ENCODE results near the gene SNCAIP. TPM values are rescaled to one million over a fixed set of nuclear protein-coding genes. Genes with fewer than 3 reads are reported as not detected.

Gene SNCAIP
- total RNA-seq, 3 donors from 2014 or later (not counting 1 experiment from before 2014, with no cell fraction given) = 0.73 TPM; not detected in 2

DNA sequence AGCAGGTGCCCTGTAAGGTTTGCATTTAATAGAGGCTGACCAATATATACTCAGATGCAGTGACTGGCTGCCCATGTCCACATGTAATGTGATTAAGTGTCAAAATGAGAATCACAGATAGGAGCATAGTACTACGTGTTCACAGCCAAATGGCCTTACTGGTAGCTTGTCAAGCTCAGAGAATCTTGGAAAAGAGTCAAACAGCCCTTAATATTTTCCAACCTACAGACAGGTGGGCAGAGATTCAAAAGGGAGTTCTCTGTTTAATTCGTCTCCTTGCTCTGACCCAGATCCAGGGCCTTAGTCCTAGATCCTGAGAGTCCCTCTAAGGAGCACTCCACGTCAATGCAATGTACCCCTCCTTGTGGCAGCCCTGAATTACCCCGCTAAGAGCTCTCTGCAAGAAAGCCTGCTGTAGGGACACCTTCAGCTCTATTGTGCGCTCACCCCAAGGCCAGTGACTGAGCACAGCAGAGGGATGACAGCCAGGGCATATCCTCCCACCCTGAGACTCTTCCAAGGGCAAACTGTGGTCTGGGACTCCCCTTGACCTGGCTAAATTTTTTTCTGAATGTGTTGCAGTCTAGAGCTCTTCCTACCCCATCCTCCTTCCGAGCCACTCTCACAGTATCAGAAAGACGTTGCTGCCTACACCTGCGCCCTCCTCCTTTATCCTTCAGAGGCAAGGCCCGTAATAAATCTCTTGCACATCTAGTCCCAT is 159.2 kb downstream of the SNCAIP start:
- Histone ChIP-seq H3K4me1 (ENCODE audit: control insufficient read depth, insufficient read depth, low read length) (no peaks in the 10 kb centered on the region), H3K27ac (ENCODE audit: low read length) (no peak overlapping the region), H3K4me3 (ENCODE audit: low read length) (no peak overlapping the region), H3K9me3 (ENCODE audit: control insufficient read depth, insufficient read depth, low read length) (no peaks in the 10 kb centered on the region), H3K36me3 (ENCODE audit: control insufficient read depth, insufficient read depth, low read length) (no peaks in the 10 kb centered on the region), H3K27me3 (ENCODE audit: control insufficient read depth, insufficient read depth, low read length) (no peaks in the 10 kb centered on the region)
- intact Hi-C loops (cut with micrococcal nuclease) = no loop called here
- no peaks in the 10 kb centered on the region for H3K36me3 Mint-ChIP-seq
- DNase-seq (no peak), ATAC-seq (no peak)
- no peaks in the 10 kb centered on the region for H3K27me3 Mint-ChIP-seq (ENCODE audit: low read depth in 2 of 2)
- 87% methylated on average over 9 of the region's 9 CpGs for WGBS (ENCODE audit: insufficient coverage)
- no peak overlapping the region for H3K27ac Mint-ChIP-seq
- H3K4me3 Mint-ChIP-seq = no peak overlapping the region
- H3K9me3 Mint-ChIP-seq = peaks cover 2 to 5% of the 10 kb centered on the region in 2 donors
- TF ChIP-seq CTCF (IDR thresholded peaks at IDR 0.05) = no peak
- H3K4me1 Mint-ChIP-seq = no peaks in the 10 kb centered on the region

DNA sequence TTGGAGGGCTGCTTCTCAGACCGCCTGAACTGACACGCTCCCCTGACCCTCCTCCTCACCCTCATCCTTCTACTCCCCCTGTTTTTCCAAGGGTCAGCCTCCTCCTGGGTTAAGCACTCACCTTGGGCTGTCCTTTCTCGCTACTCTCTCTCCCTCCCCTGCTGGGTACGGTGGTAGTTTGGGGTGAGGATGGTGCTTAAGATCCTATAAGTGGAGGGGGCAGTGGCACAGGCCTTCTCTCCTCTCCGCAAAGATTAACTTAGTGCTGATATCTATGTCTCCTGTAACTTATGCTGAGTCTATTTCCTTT is 159.7 kb downstream of the SNCAIP start:
- no peaks in the 10 kb centered on the region for H3K36me3 ChIP-seq (ENCODE audit: control insufficient read depth, insufficient read depth, low read length)
- WGBS (ENCODE audit: insufficient coverage) = 92% methylated on average over 3 of the region's 5 CpGs
- H3K27ac ChIP-seq (ENCODE audit: low read length) = no peak overlapping the region
- Mint-ChIP-seq H3K36me3 (no peaks in the 10 kb centered on the region), H3K4me1 (no peaks in the 10 kb centered on the region), H3K9me3 (peaks cover 2 to 5% of the 10 kb centered on the region in 2 donors), H3K4me3 (no peak overlapping the region), H3K27me3 (ENCODE audit: low read depth in 2 of 2) (no peaks in the 10 kb centered on the region), H3K27ac (no peak overlapping the region)
- DNase-seq (no peak), ATAC-seq (no peak)
- intact Hi-C loops (cut with micrococcal nuclease) = no loop called here
- H3K4me1 ChIP-seq (ENCODE audit: control insufficient read depth, insufficient read depth, low read length) = no peaks in the 10 kb centered on the region
- no peak overlapping the region for H3K4me3 ChIP-seq (ENCODE audit: low read length)
- H3K27me3 ChIP-seq (ENCODE audit: control insufficient read depth, insufficient read depth, low read length) = no peaks in the 10 kb centered on the region
- no peaks in the 10 kb centered on the region for H3K9me3 ChIP-seq (ENCODE audit: control insufficient read depth, insufficient read depth, low read length)
- TF ChIP-seq CTCF (IDR thresholded peaks at IDR 0.05) = no peak

- Histone ChIP-seq H3K9me3 (ENCODE audit: control insufficient read depth, insufficient read depth, low read length) (no peaks in the 10 kb centered on the region), H3K4me1 (ENCODE audit: control insufficient read depth, insufficient read depth, low read length) (no peaks in the 10 kb centered on the region), H3K4me3 (ENCODE audit: low read length) (no peak overlapping the region), H3K27me3 (ENCODE audit: control insufficient read depth, insufficient read depth, low read length) (no peaks in the 10 kb centered on the region), H3K36me3 (ENCODE audit: control insufficient read depth, insufficient read depth, low read length) (no peaks in the 10 kb centered on the region), H3K27ac (ENCODE audit: low read length) (no peak overlapping the region)
- Mint-ChIP-seq H3K9me3 (peaks cover 2 to 5% of the 10 kb centered on the region in 2 donors), H3K27me3 (ENCODE audit: low read depth in 2 of 2) (no peaks in the 10 kb centered on the region), H3K4me3 (no peak overlapping the region), H3K4me1 (no peaks in the 10 kb centered on the region), H3K27ac (no peak overlapping the region), H3K36me3 (no peaks in the 10 kb centered on the region)
- ATAC-seq = no peak
- TF ChIP-seq CTCF (IDR thresholded peaks at IDR 0.05) = no peak
- DNase-seq = no peak
- intact Hi-C loops (cut with micrococcal nuclease) = no loop called here
- 93% methylated on average over 5 of the region's 5 CpGs for WGBS (ENCODE audit: insufficient coverage)
These were observed 161.3 kb downstream of the SNCAIP start for GRCh38 chr5:122473138-122473843.

All from natural killer cell (primary cell).